Tibial nerve (tissue), 4 donors: ENCODE measurements around the gene WNT9A. TPM values are rescaled to one million over a fixed set of nuclear protein-coding genes. Genes with fewer than 3 reads are reported as not detected.

Source experiments
- DNase-seq, 2 donors: peaks; one replicate each; pipeline ENCODE4 v3.0.0-alpha.2; 2019; ENCODE audit warnings: low spot score in 2 of 2
- H3K27ac ChIP-seq, 4 donors: fragments of 200-600 bp; sonication (generic) in 3 of 4; one replicate each; pipeline ENCODE4 v1.5.1; 2017 to 2019; ENCODE audit warnings: mild to moderate bottlenecking in 1 of 4
- H3K27me3 ChIP-seq, 2 donors: fragments of 200-600 bp; sonication (generic) in 1 of 2; one replicate each; pipeline versions ENCODE4 v1.5.1 to v1.6.0; 2017 to 2019
- H3K36me3 ChIP-seq, 3 donors: fragments of 200-600 bp; sonication (generic); one replicate each; pipeline ENCODE4 v1.5.1; 2018 to 2019
- H3K4me1 ChIP-seq, 4 donors: fragments of 200-600 bp; sonication (generic) in 3 of 4; one replicate each; pipeline ENCODE4 v1.5.1; 2017 to 2019
- H3K4me3 ChIP-seq, 4 donors: fragments of 200-600 bp; sonication (generic) in 3 of 4; one replicate each; pipeline ENCODE4 v1.5.1; 2017 to 2019; ENCODE audit warnings: mild to moderate bottlenecking in 1 of 4, moderate library complexity in 1 of 4
- H3K9me3 ChIP-seq, 4 donors: fragments of 200-600 bp; sonication (generic) in 3 of 4; one replicate each; pipeline ENCODE4 v1.5.1; 2017 to 2019
- EP300 ChIP-seq, 2 donors: sonication (generic); formaldehyde crosslinking; IDR thresholded peaks; one replicate each; pipeline ENCODE4 v1.6.1; 2017; ENCODE audit warnings: antibody characterized with exemption in 2 of 2, mild to moderate bottlenecking in 1 of 2
- POLR2A ChIP-seq, 2 donors: fragments of 450-650 bp; IDR thresholded peaks; one replicate each; pipeline ENCODE4 v1.6.1; 2017; ENCODE audit warnings: antibody characterized with exemption in 2 of 2, mild to moderate bottlenecking in 2 of 2, moderate library complexity in 2 of 2
- WGBS, 2 donors: methylation state at CpG; one replicate each; pipeline ENCODE4 v1.1.5; 2018; 5-methylcytosine and 5-hydroxymethylcytosine counted together
- total RNA-seq, 4 donors: library from RNA; depleted of rRNA; stranded (reverse); fragments of >200 nt; gene quantifications; one replicate each; pipeline ENCODE4 v1.1.0, GENCODE V29; 2016
- TF ChIP-seq, protein P1 (sequence below), 5 experiments: fragments of 200-600 bp in 3 of 5; fragments of 450-650 bp in 2 of 5; sonication (generic) in 3 of 5; IDR thresholded peaks; one replicate each; pipeline ENCODE4 v1.5.1; 2016 to 2019; ENCODE audit warnings: antibody characterized with exemption in 5 of 5, mild to moderate bottlenecking in 3 of 5, moderate library complexity in 2 of 5

WNT9A gene
- total RNA-seq, 4 donors from 2014 or later = 5.1 to 12.8 (median 8.5) TPM

DNA sequence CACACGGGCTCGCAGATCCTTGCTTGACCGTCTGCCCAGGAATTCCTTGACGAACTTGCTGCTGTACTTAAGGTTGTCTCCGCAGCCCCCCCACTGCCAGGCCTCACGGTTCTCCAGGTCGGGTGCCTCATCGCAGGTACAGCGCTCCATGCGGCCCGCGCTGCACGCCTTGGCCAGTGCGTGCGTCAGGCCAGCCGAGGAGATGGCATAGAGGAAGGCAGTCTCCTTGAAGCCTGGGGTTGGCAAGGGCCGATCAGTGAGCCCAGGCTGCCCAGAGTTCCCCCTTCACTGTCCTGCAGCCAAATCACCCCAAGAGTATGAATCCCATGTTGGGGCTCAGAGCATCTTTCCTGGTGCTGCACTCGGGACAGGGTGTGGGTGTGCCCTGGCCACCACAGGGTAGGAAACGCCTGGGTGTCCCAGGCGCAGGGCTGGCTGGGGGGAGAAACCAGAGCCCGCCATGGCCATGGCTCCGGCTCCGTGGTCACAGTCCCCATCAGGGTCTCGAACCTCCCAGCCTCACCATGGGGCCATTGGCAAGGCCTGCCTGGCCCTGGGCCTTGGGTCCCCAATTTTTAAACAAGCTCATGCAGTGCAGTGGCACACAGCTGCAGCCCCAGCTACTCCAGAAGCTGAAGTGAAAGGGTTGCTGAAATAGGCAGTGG lies 23.4 kb downstream of the WNT9A start:
- H3K36me3 ChIP-seq = peaks cover 0 to 22% (median 0%) of the 10 kb centered on the region in 3 donors
- WGBS, 2 donors = 72 to 84% methylated on average over 16 to 24 of the region's 24 CpGs
- TF ChIP-seq EP300 (IDR thresholded peaks at IDR 0.05) = no peak
- TF ChIP-seq, protein P1, sequence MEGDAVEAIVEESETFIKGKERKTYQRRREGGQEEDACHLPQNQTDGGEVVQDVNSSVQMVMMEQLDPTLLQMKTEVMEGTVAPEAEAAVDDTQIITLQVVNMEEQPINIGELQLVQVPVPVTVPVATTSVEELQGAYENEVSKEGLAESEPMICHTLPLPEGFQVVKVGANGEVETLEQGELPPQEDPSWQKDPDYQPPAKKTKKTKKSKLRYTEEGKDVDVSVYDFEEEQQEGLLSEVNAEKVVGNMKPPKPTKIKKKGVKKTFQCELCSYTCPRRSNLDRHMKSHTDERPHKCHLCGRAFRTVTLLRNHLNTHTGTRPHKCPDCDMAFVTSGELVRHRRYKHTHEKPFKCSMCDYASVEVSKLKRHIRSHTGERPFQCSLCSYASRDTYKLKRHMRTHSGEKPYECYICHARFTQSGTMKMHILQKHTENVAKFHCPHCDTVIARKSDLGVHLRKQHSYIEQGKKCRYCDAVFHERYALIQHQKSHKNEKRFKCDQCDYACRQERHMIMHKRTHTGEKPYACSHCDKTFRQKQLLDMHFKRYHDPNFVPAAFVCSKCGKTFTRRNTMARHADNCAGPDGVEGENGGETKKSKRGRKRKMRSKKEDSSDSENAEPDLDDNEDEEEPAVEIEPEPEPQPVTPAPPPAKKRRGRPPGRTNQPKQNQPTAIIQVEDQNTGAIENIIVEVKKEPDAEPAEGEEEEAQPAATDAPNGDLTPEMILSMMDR (IDR thresholded peaks at IDR 0.05) = no peak
- TF ChIP-seq POLR2A (IDR thresholded peaks at IDR 0.05) = no peak
- DNase-seq = no peak
- H3K27me3 ChIP-seq = no peaks in the 10 kb centered on the region
- H3K27ac ChIP-seq = peak overlapping the region in 3 of 4 donors; percentile 28 to 71 (median 30)
- no peak overlapping the region for H3K4me3 ChIP-seq
- peaks cover 0 to 60% (median 2%) of the 10 kb centered on the region in 4 donors for H3K4me1 ChIP-seq
- H3K9me3 ChIP-seq = no peaks in the 10 kb centered on the region

DNA sequence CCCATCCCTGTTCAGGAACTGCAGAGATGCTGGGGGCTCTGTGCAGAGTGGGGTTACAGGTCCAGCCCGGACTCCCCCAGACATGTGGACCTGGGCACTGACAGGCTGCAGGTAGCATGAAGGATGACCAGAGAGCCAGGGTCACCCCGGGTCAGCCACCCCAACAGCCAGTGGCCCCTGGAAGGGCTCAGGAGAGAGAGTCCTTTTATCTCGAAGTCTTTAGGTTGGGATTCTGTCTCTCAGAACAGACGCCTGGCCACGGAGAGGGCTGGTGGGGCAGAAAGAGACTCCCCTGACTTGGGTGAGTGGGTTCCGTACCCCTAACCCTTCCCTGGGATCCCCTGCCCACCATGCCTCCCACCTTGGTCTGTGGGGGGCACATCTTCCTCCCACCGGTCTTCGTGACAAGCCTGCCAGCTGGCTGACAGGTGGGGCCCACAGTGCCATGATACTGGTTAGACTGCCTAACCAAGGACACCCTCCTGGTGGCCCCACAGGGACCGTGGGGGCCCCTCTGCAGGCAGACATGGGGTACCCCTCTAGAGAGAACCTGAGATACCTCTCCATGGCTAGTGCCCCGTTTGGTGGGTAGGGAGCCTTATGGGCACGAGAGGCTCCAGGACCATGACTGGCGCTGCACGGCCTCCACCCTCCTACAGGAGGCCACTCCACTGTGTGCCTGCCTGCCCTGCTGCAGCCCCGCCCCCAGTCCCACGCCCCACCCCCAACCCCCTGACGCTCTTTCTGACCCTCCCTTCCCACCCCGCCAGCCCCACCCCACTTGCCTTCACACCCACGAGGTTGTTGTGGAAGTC lies 24.2 kb downstream of the WNT9A start:
- TF ChIP-seq EP300 (IDR thresholded peaks at IDR 0.05) (no peak), POLR2A (IDR thresholded peaks at IDR 0.05) (no peak)
- TF ChIP-seq, protein P1 (IDR thresholded peaks at IDR 0.05) = no peak
- Histone ChIP-seq H3K27me3 (no peaks in the 10 kb centered on the region), H3K27ac (peak overlapping the region in 3 of 4 donors; percentile 31 to 64 (median 52)), H3K9me3 (no peaks in the 10 kb centered on the region), H3K4me3 (no peak overlapping the region), H3K36me3 (peaks cover 0 to 22% (median 0%) of the 10 kb centered on the region in 3 donors), H3K4me1 (peaks cover 0 to 53% (median 2%) of the 10 kb centered on the region in 4 donors)
- 78 to 85% methylated on average over 11 to 17 of the region's 18 CpGs for WGBS, 2 donors
- DNase-seq = no peak

DNA sequence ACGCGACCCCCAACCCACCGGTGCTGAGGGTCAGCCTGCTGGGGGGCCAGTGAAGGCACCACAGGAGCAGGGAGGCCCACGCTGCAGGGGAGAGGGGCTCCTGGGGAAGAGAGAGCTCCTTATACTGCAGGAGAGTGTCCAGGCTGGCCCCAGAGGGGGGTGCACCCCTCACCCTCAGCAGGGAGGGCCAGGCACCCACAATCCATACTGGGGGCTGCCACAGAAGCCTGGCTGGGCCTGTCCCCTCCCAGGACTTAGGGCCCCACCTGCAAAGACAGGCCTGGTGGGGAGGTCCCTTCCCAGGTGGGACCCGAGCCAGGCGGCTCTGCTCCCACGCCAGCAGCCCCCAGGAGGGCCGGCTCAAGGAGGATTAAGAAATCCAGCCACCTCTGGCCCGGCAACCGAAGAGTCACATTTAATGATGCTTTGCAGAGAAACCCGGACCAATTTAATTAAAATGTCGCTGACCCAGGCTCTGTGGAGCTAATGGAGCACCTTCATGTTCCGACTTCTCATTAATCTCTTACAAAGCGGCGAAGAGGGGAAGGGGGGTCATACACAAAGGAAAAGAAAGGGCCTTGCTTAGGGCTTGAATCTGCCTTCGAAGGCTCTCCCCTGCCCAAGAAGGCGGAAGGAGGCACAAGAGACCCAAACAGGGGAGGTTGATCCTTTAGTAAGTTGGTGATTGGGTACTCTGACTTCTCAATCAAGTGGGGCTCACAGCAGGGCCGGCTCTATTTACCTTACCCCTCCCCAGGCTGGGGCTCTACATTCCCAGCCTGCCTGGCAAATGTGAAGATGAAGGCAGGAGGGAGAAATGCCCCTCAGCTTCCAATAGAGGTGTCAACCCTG lies 25.0 kb downstream of the WNT9A start:
- TF ChIP-seq, protein P1 (IDR thresholded peaks at IDR 0.05) = no peak
- TF ChIP-seq EP300 (IDR thresholded peaks at IDR 0.05) (no peak), POLR2A (IDR thresholded peaks at IDR 0.05) (no peak)
- Histone ChIP-seq H3K4me3 (no peak overlapping the region), H3K9me3 (no peaks in the 10 kb centered on the region), H3K4me1 (peaks cover 0 to 45% (median 2%) of the 10 kb centered on the region in 4 donors), H3K36me3 (peaks cover 0 to 22% (median 0%) of the 10 kb centered on the region in 3 donors), H3K27ac (peak overlapping the region in 1 of 4 donors; percentile 31), H3K27me3 (no peaks in the 10 kb centered on the region)
- 71 to 76% methylated on average over 11 to 18 of the region's 18 CpGs for WGBS, 2 donors
- no peak for DNase-seq

DNA sequence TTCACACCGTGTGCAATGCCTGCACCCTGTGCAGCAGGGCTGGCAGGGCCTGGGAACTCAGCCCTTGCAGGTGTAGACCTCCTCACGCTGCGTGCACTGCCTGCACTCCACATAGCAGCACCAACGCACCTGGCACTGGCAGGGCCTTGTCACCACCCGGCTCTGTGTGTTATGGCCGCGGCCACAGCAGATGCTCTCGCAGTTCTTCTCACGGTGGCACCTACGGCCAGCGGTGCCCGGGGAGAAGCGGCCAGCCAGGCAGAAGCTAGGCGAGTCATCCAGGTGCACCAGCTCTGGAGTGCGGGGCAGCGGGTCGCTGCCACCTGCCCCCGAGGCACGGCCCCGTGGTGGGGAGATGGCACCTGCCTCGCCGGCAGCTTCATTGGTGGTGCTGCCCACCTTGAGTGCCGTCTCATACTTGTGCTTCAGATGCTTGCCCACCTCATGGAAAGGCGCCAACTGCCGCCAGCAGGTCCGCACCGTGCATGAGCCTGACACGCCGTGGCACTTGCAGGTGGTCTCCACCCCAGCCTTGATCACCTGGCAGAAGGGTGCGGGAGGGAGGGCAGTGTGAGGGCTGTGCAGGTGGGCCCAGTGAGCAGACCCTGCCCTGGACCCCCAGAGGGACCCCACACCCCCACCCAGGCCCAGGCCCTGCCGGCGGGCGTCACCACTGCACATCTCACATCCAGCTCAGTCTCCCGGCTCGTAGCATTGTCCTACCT lies 26.1 kb downstream of the WNT9A start:
- peaks cover 0 to 22% (median 0%) of the 10 kb centered on the region in 3 donors for H3K36me3 ChIP-seq
- H3K27me3 ChIP-seq = no peaks in the 10 kb centered on the region
- WGBS, 2 donors = 93 to 94% methylated on average over 11 to 15 of the region's 35 CpGs
- no peak overlapping the region for H3K4me3 ChIP-seq
- DNase-seq = no peak
- TF ChIP-seq POLR2A (IDR thresholded peaks at IDR 0.05) (no peak), EP300 (IDR thresholded peaks at IDR 0.05) (no peak)
- TF ChIP-seq, protein P1 (IDR thresholded peaks at IDR 0.05) = no peak
- no peak overlapping the region for H3K27ac ChIP-seq
- H3K9me3 ChIP-seq = no peaks in the 10 kb centered on the region
- peaks cover 0 to 50% (median 2%) of the 10 kb centered on the region in 4 donors for H3K4me1 ChIP-seq
